K562 (cell line): ENCODE data around the gene USP26. TPM values are rescaled to one million over a fixed set of nuclear protein-coding genes. Genes with fewer than 3 reads are reported as not detected.
"Not testable (repeated sequence)": the region's sequence is repeated elsewhere in the genome, so short reads cannot be mapped to it uniquely, and the experiment has no call there.

Experiments
- ATAC-seq: fragments of 200-7000 bp; cut with Tn5 transposase; 3 replicates; pipeline ENCODE4 v1.9.1; 2020; ENCODE audit warnings: moderate library complexity
- BruUV-seq: library from RNA; stranded (reverse); fragments of 400-500 nt; replicated peaks from 2 replicates; lab custom pipeline; 2021; lab: Mats Ljungman, UMichigan
- CTCF ChIA-PET: fragments of 300-600 bp; formaldehyde crosslinking; extraction: SDS; loops from one replicate; lab custom pipeline; 2021; ENCODE audit warnings: low intra/inter-chr PET ratio; lab: Yijun Ruan, JAX
- POLR2A ChIA-PET: fragments of 300-600, 350-650 bp; sonication (Branson Sonifier 250); formaldehyde crosslinking; extraction: SDS; loops from one replicate; lab custom pipeline; 2021; ENCODE audit warnings: antibody characterized with exemption, inconsistent platforms; lab: Yijun Ruan, JAX
- DNase-seq, 4 experiments: peaks; one replicate each; pipeline versions ENCODE4 v3.0.0 to v3.0.0-alpha.2; 2011 to 2018; ENCODE audit warnings: low spot score in 3 of 4, mixed read lengths in 3 of 4; ENCODE audit errors: extremely low read depth in 1 of 4
- FAIRE-seq: peaks from 2 replicates; lab custom pipeline; 2011; peaks lifted over from hg19 to GRCh38; lab: Jason Lieb, UNC
- H2AFZ ChIP-seq: 2 replicates; pipeline ENCODE4 v1.6.0; 2011; ENCODE audit warnings: low read depth, low read length, control low read depth, inconsistent platforms
- H3K27ac ChIP-seq: fragments of 200-600 bp; 3 replicates; pipeline ENCODE4 v1.8.0; 2011; ENCODE audit warnings: low read depth, mild to moderate bottlenecking, control low read depth, inconsistent platforms, low read length, moderate library complexity, mixed read lengths; ENCODE audit errors: extremely low read depth
- H3K27me3 ChIP-seq, 2 experiments: fragments of 300-600 bp in 1 of 2; 2 replicates in 1 of 2; 3 replicates in 1 of 2; pipeline versions ENCODE4 v1.6.0 to v1.8.0; 2011; ENCODE audit warnings: inconsistent platforms in 2 of 2, low read length in 2 of 2, mild to moderate bottlenecking in 1 of 2, mixed read lengths in 1 of 2, moderate library complexity in 1 of 2; ENCODE audit not compliant: control insufficient read depth in 2 of 2, insufficient read depth in 2 of 2
- H3K36me3 ChIP-seq: fragments of 300-600 bp; 3 replicates; pipeline ENCODE4 v1.8.0; 2011; ENCODE audit warnings: mild to moderate bottlenecking, low read length, inconsistent platforms; ENCODE audit not compliant: control insufficient read depth, insufficient read depth
- H3K4me1 ChIP-seq, 2 experiments: fragments of 200-600 bp in 1 of 2; replicated peaks in 1 of 2; 2 replicates in 1 of 2; 3 replicates in 1 of 2; pipeline versions ENCODE4 v1.5.1 to v1.8.0; 2011; ENCODE audit warnings: inconsistent platforms in 2 of 2, low read length in 2 of 2, mild to moderate bottlenecking in 1 of 2, mixed read lengths in 1 of 2, moderate library complexity in 1 of 2; ENCODE audit not compliant: control insufficient read depth in 2 of 2, insufficient read depth in 2 of 2
- H3K4me2 ChIP-seq: 2 replicates; pipeline ENCODE4 v1.6.1; 2011; ENCODE audit warnings: low read length, control low read depth, inconsistent platforms, mixed read lengths; ENCODE audit not compliant: insufficient read depth
- H3K4me3 ChIP-seq: fragments of 200-600 bp; sonication (generic), shearing (Covaris generic); 2 replicates; pipeline ENCODE4 v1.5.1; 2016; ENCODE audit warnings: control low read depth, inconsistent platforms
- H3K79me2 ChIP-seq: fragments of 200-600 bp; 3 replicates; pipeline ENCODE4 v1.8.0; 2011; ENCODE audit warnings: low read length, inconsistent platforms; ENCODE audit not compliant: control insufficient read depth, insufficient read depth
- H3K9ac ChIP-seq, 2 experiments: 2 replicates each; pipeline versions ENCODE4 v1.6.0 to v1.6.1; 2011; ENCODE audit warnings: low read depth in 2 of 2, low read length in 2 of 2, control low read depth in 1 of 2, inconsistent platforms in 1 of 2, mild to moderate bottlenecking in 1 of 2, mixed read lengths in 1 of 2; ENCODE audit not compliant: insufficient read depth in 1 of 2
- H3K9me1 ChIP-seq: one replicate; pipeline ENCODE4 v1.6.0; 2011; ENCODE audit warnings: inconsistent platforms, mild to moderate bottlenecking, low read length, moderate library complexity; ENCODE audit not compliant: control insufficient read depth, insufficient read depth
- H3K9me3 ChIP-seq: replicated peaks from 2 replicates; pipeline ENCODE4 v1.5.1; 2011; ENCODE audit warnings: low read depth, low read length, inconsistent platforms; ENCODE audit not compliant: control insufficient read depth, insufficient read depth
- H4K20me1 ChIP-seq: replicated peaks from 2 replicates; pipeline ENCODE4 v1.6.1; 2011; ENCODE audit warnings: low read length, inconsistent platforms, mixed read lengths; ENCODE audit not compliant: control insufficient read depth, insufficient read depth
- ETS2 ChIP-seq: IDR thresholded peaks from 2 replicates; pipeline ENCODE4 v1.6.1; 2016; ENCODE audit warnings: borderline replicate concordance, missing genetic modification characterization, mild to moderate bottlenecking, moderate library complexity, missing compliant biosample characterization; ENCODE audit not compliant: poor library complexity, severe bottlenecking
- ETV6 ChIP-seq, 3 experiments: fragments of 150-350 bp in 1 of 3; sonication (generic) in 1 of 3; formaldehyde crosslinking in 1 of 3; IDR thresholded peaks; 2 replicates each; pipeline versions ENCODE4 v1.6.1 to v1.8.0; 2014 to 2022; ENCODE audit warnings: borderline replicate concordance in 2 of 3, low read depth in 2 of 3, antibody characterized with exemption in 1 of 3, low read length in 1 of 3, mild to moderate bottlenecking in 1 of 3, missing genetic modification reagents in 1 of 3
- GATAD2B ChIP-seq: fragments of 450-650 bp; IDR thresholded peaks from 2 replicates; pipeline ENCODE4 v1.6.1; 2017; ENCODE audit warnings: mild to moderate bottlenecking, borderline replicate concordance
- TAL1 ChIP-seq: fragments of 450-650 bp; IDR thresholded peaks from 2 replicates; pipeline ENCODE4 v1.6.1; 2016; ENCODE audit warnings: mild to moderate bottlenecking
- WGBS: fragments of 100-300 bp; shearing (Covaris generic); methylation state at CpG from one replicate; pipeline ENCODE4 v1.1.6; 2016; ENCODE audit warnings: low coverage, mixed read lengths; ENCODE audit not compliant: insufficient coverage; ENCODE audit errors: missing lambda C conversion rate; 5-methylcytosine and 5-hydroxymethylcytosine counted together
- in situ Hi-C: fragments of 300-500 bp; cut with MboI; formaldehyde crosslinking; loops from 4 replicates; pipeline ENCODE4 v1.15.0; 2018; ENCODE audit warnings: inconsistent platforms, mixed read lengths
- intact Hi-C: fragments of 100-400 bp; cut with micrococcal nuclease; formaldehyde crosslinking; loops from 2 replicates; pipeline ENCODE4 v1.14.2; 2022
- polyA plus RNA-seq, 8 experiments: library from polyadenylated mRNA; depleted of rRNA in 4 of 8; stranded (reverse) in 5 of 8; unstranded in 3 of 8; fragments of >200 nt; fragmentation: Nextera tagmentation in 2 of 8; fragmentation: Illumina TruSeq in 1 of 8; extraction: Ambion mirVana in 2 of 8; extraction: Trizol in 1 of 8; gene quantifications; 2 replicates each; pipeline versions ENCODE4 v1.2.1 to v1.2.3, GENCODE V29; 2011 to 2014; ENCODE audit warnings: inconsistent platforms in 1 of 8, missing spikeins in 1 of 8
- total RNA-seq, 7 experiments: library from RNA; depleted of rRNA in 6 of 7; stranded (reverse); fragments of >200 nt in 6 of 7; fragmentation: Illumina TruSeq in 2 of 7; extraction: Trizol in 2 of 7; gene quantifications; 2 replicates each; pipeline versions ENCODE4 v1.2.1 to v1.2.3, GENCODE V29; 2011 to 2021; ENCODE audit warnings: low replicate concordance in 1 of 7
- TF ChIP-seq, protein P1 (sequence below): fragments of 450-650 bp; IDR thresholded peaks from 2 replicates; pipeline ENCODE4 v1.6.1; 2017; ENCODE audit warnings: antibody characterized with exemption, mild to moderate bottlenecking

Gene USP26
- total and polyA plus RNA-seq, 9 of the 15 experiments (the other 6 are each of a cell fraction or from before 2014, with no cell fraction given), result 0.06 to 0.84 (median 0.20) TPM; not detected in 2

GRCh38 chrX:133089411-133089810 is 7.5 kb downstream of the USP26 start (continued):
- TF ChIP-seq, protein P1, sequence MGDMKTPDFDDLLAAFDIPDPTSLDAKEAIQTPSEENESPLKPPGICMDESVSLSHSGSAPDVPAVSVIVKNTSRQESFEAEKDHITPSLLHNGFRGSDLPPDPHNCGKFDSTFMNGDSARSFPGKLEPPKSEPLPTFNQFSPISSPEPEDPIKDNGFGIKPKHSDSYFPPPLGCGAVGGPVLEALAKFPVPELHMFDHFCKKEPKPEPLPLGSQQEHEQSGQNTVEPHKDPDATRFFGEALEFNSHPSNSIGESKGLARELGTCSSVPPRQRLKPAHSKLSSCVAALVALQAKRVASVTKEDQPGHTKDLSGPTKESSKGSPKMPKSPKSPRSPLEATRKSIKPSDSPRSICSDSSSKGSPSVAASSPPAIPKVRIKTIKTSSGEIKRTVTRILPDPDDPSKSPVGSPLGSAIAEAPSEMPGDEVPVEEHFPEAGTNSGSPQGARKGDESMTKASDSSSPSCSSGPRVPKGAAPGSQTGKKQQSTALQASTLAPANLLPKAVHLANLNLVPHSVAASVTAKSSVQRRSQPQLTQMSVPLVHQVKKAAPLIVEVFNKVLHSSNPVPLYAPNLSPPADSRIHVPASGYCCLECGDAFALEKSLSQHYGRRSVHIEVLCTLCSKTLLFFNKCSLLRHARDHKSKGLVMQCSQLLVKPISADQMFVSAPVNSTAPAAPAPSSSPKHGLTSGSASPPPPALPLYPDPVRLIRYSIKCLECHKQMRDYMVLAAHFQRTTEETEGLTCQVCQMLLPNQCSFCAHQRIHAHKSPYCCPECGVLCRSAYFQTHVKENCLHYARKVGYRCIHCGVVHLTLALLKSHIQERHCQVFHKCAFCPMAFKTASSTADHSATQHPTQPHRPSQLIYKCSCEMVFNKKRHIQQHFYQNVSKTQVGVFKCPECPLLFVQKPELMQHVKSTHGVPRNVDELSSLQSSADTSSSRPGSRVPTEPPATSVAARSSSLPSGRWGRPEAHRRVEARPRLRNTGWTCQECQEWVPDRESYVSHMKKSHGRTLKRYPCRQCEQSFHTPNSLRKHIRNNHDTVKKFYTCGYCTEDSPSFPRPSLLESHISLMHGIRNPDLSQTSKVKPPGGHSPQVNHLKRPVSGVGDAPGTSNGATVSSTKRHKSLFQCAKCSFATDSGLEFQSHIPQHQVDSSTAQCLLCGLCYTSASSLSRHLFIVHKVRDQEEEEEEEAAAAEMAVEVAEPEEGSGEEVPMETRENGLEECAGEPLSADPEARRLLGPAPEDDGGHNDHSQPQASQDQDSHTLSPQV, result no peak
- TF ChIP-seq TAL1, result no peak
- TF ChIP-seq GATAD2B, result no peak
- no peak for TF ChIP-seq ETS2 (tag)

- H3K36me3 ChIP-seq, result no peaks in the 10 kb centered on the region
- ATAC-seq (no peak), FAIRE-seq (no peak), DNase-seq (no peak)
- H3K27me3 ChIP-seq, result no peaks in the 10 kb centered on the region
- H3K27ac ChIP-seq, result no peak overlapping the region
- no peaks in the 10 kb centered on the region for H3K4me1 ChIP-seq
- no peak overlapping the region for H3K9ac ChIP-seq
- H3K9me3 ChIP-seq, result no peaks in the 10 kb centered on the region
- H3K9me1 ChIP-seq, result no peaks in the 10 kb centered on the region
- BruUV-seq, result no TSS peak
- no peak overlapping the region for H2AFZ ChIP-seq
- H4K20me1 ChIP-seq, result no peaks in the 10 kb centered on the region
- ChIA-PET POLR2A (no interaction called here), CTCF (no interaction called here)
- WGBS, result 0% methylated on average over 3 of the region's 3 CpGs
- no peak overlapping the region for H3K4me3 ChIP-seq
- TF ChIP-seq ETV6 (IDR thresholded peaks at IDR 0.05; ENCODE audit: borderline replicate concordance in 1 of 2, low read depth in 2 of 2, low read length in 1 of 2) (no peak), ETV6 (CRISPR knock-in tag; IDR thresholded peaks at IDR 0.05; ENCODE audit: borderline replicate concordance) (no peak)
- in situ Hi-C loops (no loop called here), intact Hi-C loops (no loop called here)
- no peaks in the 10 kb centered on the region for H3K79me2 ChIP-seq
- no peak overlapping the region for H3K4me2 ChIP-seq
These were observed 11.1 kb downstream of the USP26 start for GRCh38 chrX:133085785-133086184.

GRCh38 chrX:133085056-133085455 is 11.9 kb downstream of the USP26 start:
- H4K20me1 ChIP-seq, H3K36me3 ChIP-seq, H3K4me1 ChIP-seq, FAIRE-seq, in situ Hi-C loops, H3K4me2 ChIP-seq, BruUV-seq, H3K79me2 ChIP-seq, intact Hi-C loops, DNase-seq, H3K27me3 ChIP-seq, H3K4me3 ChIP-seq, H3K9me1 ChIP-seq, H2AFZ ChIP-seq, H3K27ac ChIP-seq, CTCF ChIA-PET, H3K9me3 ChIP-seq, ATAC-seq, H3K9ac ChIP-seq: not testable (repeated sequence)
- WGBS, result 6% methylated on average over 4 of the region's 4 CpGs
- POLR2A ChIA-PET, result interaction anchor here (0.6 kb wide), 1 partner anchor 12 kb away, joined by 3 read pairs; no protein-coding TSS in a partner anchor
